ENCODE data around the gene AHCYL1.

DNA sequence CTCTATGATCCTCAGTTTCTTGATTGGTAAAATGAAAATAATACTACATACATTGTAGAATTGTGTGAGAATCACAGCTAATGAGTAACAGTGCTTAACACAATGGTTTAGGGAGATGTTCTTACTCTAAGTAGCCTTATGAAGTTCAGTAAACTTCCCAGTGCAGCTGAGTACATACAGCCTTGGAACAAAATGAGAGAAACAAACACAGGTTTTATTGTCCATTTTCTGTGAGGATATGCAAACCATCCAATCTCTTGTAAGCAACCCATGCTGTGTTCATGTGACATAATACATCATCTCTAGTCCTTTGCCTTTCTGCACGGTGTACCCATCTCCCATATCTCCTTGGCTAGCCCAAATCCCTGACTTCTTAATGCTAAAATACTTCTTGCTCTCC, 35.2 kb downstream of the AHCYL1 start:
- TF ChIP-seq LEF1 (IDR thresholded peaks at IDR 0.05; ENCODE audit: borderline replicate concordance) (no peak), ELF4 (IDR thresholded peaks at IDR 0.05) (no peak), SP1 (IDR thresholded peaks at IDR 0.05) (no peak), FOXA1 (IDR thresholded peaks at IDR 0.05) (no peak), NFRKB (IDR thresholded peaks at IDR 0.05) (no peak), SUZ12 (IDR thresholded peaks at IDR 0.05) (no peak)
- TF ChIP-seq, protein P1, sequence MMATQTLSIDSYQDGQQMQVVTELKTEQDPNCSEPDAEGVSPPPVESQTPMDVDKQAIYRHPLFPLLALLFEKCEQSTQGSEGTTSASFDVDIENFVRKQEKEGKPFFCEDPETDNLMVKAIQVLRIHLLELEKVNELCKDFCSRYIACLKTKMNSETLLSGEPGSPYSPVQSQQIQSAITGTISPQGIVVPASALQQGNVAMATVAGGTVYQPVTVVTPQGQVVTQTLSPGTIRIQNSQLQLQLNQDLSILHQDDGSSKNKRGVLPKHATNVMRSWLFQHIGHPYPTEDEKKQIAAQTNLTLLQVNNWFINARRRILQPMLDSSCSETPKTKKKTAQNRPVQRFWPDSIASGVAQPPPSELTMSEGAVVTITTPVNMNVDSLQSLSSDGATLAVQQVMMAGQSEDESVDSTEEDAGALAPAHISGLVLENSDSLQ (IDR thresholded peaks at IDR 0.05), result no peak
